NCI-H2227 (cell line): ENCODE results near the gene CMIP.

Experiments
- DNase-seq: peaks from one replicate; lab custom pipeline; 2025; ENCODE audit not compliant: unreplicated experiment; lab: John Stamatoyannopoulos, UW

The CMIP gene

GRCh38 chr16:81695321-81696165 is 250.9 kb downstream of the CMIP start:
- DNase-seq: no peak

DNA sequence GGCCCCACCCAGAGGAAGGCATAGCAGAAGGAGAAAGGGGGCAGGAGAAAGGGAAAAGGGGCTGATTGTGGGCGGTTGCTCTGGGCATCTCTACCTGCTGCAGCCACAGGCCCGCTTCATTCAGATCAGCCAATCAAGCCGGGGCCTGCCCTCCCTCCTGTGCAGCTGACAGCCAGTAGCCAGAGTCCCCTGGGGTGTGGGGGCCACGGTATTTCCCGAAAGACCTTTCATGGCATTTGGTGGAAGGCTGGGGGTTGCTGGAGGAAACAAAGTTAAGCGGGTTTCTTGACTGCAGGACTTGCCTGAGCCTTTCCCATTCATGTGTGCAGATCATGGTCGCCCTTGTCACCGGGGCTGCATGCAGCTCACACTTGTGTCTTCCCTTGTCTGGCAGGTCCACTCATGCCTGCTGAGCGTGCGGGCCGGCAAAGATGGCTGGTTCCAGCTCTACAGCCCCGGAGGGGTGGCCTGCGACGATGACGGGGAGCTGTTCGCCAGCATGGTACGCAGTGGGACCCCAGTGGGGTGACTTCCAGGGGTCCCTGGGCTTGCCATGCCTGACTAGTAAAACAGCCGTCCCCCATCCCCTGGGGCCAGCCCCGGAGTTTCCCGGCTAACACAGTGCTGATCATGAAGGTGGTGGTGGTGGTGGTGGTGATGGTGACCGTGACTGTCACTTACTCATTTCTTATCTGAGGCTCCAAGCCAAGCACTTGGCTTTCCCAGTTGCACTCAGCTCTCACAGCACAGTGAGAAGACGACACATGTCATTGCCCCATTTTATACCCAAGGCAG is 251.8 kb downstream of the CMIP start:
- DNase-seq: no peak

DNA sequence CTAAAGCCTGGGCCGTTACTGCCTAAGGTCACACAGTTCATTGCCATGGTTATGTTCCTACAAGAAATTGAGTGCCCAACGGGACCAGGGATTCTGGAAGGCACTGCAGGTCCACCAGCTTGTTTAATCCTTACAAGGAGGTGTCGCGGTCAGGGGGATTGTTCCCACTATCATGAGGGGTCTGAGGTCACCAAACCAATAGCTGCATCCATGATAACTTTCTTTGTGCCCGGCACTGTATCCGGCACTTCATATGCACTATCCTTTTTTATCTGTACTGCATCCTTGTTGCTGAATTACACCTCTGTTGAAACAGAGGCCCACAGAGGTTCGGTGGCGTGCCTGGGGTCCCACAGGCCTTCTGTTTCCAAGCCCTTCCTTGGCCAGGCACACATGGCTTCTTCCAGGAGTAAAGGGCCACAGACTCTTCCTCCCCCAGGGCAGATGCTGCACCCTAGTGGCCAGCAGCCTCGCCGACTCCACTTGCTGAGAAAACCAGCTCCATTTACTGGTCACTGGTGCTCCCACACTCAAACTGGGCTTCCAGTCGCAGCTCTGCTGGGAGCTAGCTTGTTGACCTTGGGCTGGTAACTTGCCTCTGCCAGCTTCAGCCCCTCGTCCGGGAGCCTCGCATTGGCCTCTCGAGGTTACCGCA is 252.5 kb downstream of the CMIP start:
- peak; percentile 37 for DNase-seq

- peak; percentile 78 for DNase-seq
Observed at GRCh38 chr16:81697616-81698309, 253.2 kb downstream of the CMIP start.

DNA sequence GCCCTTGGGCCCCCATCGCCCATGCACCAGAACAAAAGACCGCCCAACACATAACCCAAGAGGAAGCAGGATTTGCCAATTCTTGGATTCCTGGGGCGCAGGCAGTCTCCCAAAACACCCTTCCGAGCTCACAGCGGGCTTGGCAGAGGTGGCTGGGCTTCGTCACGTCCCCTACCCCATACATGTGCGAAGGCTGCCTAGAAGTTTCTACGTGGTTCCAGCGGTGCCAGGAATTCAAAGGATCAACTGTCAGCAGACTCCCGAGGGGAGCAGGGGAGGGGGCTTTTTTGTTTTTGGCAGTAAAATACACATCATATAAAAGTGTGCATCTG is 253.7 kb downstream of the CMIP start:
- DNase-seq: no peak

GRCh38 chr16:81699596-81699995 is 255.0 kb downstream of the CMIP start:
- DNase-seq: no peak

GRCh38 chr16:81700071-81700779 is 255.6 kb downstream of the CMIP start:
- DNase-seq: no peak

DNA sequence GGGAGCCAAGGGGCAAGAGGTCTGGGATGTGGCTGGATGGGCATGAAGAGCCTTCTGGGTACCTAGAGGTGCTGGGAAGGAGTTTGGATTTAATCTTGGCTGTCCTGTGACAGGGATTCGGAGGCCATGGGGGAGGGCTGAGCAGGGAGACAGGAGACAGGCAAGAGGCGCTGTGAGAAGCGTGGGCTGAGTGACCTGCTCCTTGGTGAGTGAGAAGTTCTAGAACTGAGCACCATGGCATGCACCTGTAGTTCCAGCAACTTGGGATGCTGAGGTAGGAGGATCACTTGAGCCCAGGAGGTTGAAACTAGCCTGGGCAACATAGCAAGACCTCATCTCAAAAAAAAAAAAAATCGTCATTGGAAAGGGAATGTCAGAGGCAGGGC is 256.2 kb downstream of the CMIP start:
- no peak for DNase-seq

- DNase-seq: no peak
Observed at GRCh38 chr16:81701296-81701970, 256.8 kb downstream of the CMIP start.

- DNase-seq: no peak
Observed at GRCh38 chr16:81702506-81702905, 257.9 kb downstream of the CMIP start.

- no peak for DNase-seq
Observed at GRCh38 chr16:81703177-81704155, 258.9 kb downstream of the CMIP start.

- no peak for DNase-seq
Observed at GRCh38 chr16:81705261-81705660, 260.7 kb downstream of the CMIP start.

DNA sequence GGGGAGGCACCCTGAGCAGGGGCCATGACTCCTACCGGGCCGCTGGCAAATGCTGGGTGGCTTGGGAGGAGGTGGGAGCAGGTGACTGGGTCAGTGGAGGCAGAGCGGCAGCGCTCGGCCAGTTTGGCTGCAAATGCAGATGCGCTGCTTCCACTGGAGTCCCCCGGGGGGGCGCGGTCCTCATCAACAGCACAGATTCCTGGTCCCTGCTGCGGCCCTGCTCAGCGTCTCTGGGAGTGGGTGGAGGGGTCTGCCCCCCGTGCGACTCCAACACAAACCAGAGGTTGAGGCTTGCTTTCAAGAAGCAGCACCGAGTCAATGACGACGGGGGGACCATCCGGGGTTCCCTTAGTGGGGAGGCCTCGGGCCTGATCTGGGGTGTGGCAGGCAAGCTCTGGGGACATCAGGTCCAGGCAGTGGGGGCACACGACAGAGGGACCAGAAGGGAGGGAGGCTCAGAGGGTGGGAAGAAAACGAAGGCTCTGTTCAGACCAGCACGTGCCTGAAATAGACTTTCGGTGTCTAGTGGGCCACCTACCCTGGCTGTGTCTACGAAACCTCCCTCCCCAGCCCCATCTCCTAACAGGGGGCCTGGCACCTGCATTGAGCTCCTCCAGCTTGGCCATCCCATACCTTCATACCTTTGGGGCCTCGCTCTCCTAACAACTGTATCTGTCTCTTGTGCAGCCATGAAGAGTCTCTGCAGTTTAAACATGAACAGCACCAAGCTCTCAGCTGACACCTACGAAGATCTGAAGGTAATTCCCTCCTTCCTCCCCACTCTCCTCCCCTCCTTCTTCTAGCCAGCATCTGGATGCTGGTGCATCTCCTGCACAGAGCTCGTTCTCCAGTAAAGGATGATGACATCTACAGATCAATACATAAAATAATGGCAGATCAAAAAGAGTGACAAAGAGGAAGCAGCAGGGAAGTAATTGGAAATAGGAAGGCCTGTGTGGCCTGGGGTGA is 262.0 kb downstream of the CMIP start:
- DNase-seq: no peak

GRCh38 chr16:81707411-81708265 is 263.0 kb downstream of the CMIP start:
- no peak for DNase-seq

DNA sequence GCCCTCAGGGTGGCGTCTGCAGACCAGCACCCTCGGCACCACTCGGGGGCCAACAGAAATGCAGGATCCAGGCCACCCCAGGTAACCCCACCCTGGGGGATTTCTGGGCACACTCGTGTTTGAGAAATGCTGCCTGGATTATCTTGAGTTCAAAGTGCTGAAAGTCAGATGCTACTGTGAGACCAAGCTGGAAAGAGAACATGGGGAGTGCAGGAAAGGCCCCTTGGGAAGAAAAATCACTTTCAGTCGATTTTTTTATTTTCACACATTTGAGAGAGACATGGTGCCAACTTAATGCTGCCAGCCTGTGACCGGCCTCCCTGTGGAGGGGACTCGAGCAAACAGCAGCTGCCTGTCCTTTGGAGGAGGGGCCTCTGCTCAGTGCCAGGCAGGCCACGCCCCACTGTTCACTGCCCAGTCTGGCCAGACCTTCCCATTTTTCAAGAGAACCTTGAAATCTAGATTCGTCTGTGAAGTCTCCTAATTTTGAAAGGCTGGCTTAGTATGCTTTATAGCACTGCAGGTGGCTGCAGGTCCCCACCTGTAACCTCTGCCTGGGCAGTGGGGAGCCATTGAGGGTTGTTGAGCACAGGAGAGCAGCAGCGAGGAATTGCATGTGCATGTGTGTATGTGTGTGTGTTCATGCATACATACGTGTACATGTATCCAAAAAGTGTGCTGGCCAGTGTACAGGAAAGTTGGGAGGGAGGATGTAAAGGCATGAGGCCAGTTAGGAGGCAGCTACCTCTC is 263.8 kb downstream of the CMIP start:
- no peak for DNase-seq
